SK-N-SH (cell line): ENCODE data around the gene TUT7. TPM values are rescaled to one million over a fixed set of nuclear protein-coding genes. Genes with fewer than 3 reads are reported as not detected.

Experiments used
- CTCF ChIA-PET: fragments of 300-600, 350-600 bp; formaldehyde crosslinking; extraction: SDS; loops from one replicate; lab custom pipeline; 2021; lab: Yijun Ruan, JAX
- POLR2A ChIA-PET: fragments of 350-600 bp; sonication (Branson Sonifier 250); formaldehyde crosslinking; extraction: SDS; loops from one replicate; lab custom pipeline; 2020; ENCODE audit warnings: antibody characterized with exemption, inconsistent platforms; lab: Yijun Ruan, JAX
- DNase-seq: peaks from one replicate; pipeline ENCODE4 v3.0.0; 2012
- H2AFZ ChIP-seq: fragments of 200-600 bp; sonication (generic); 2 replicates; pipeline ENCODE4 v1.8.1; 2016; ENCODE audit warnings: antibody characterized with exemption, mild to moderate bottlenecking, low read depth
- H3F3A ChIP-seq: fragments of 200-600 bp; sonication (generic); replicated peaks from 2 replicates; pipeline ENCODE3; 2016; ENCODE audit warnings: antibody characterized with exemption, mild to moderate bottlenecking; ENCODE audit not compliant: insufficient read depth
- H3K27ac ChIP-seq, 2 experiments: fragments of 200-500 bp in 1 of 2; fragments of 200-600 bp in 1 of 2; sonication (Bioruptor generic) in 1 of 2; sonication (generic), shearing (Covaris generic) in 1 of 2; 2 replicates each; pipeline versions ENCODE4 v1.5.1 to v1.6.1; 2014 to 2016; ENCODE audit warnings: low read depth in 2 of 2, inconsistent platforms in 1 of 2, low read length in 1 of 2, mild to moderate bottlenecking in 1 of 2, mixed read lengths in 1 of 2
- H3K27me3 ChIP-seq: fragments of 200-600 bp; sonication (generic), shearing (Covaris generic); 2 replicates; pipeline ENCODE4 v1.6.1; 2016; ENCODE audit warnings: mixed run types; ENCODE audit not compliant: insufficient read depth
- H3K36me3 ChIP-seq, 2 experiments: fragments of 200-500 bp in 1 of 2; fragments of 200-600 bp in 1 of 2; sonication (Bioruptor generic) in 1 of 2; sonication (generic) in 1 of 2; replicated peaks in 1 of 2; 2 replicates each; pipeline versions ENCODE3 to v1.5.1; 2014 to 2016; ENCODE audit warnings: low read length in 1 of 2, mild to moderate bottlenecking in 1 of 2; ENCODE audit not compliant: insufficient read depth in 2 of 2, control insufficient read depth in 1 of 2
- H3K4me1 ChIP-seq, 2 experiments: fragments of 200-500 bp in 1 of 2; fragments of 200-600 bp in 1 of 2; sonication (Bioruptor generic) in 1 of 2; sonication (generic), shearing (Covaris generic) in 1 of 2; 2 replicates each; pipeline versions ENCODE4 v1.5.1 to v1.6.1; 2014 to 2016; ENCODE audit warnings: low read depth in 1 of 2, low read length in 1 of 2, mixed run types in 1 of 2; ENCODE audit not compliant: insufficient read depth in 2 of 2, control insufficient read depth in 1 of 2
- H3K4me2 ChIP-seq: fragments of 200-600 bp; sonication (generic), shearing (Covaris generic); 2 replicates; pipeline ENCODE4 v1.6.1; 2017; ENCODE audit warnings: mixed run types
- H3K4me3 ChIP-seq, 2 experiments: fragments of 200-500 bp in 1 of 2; fragments of 200-600 bp in 1 of 2; sonication (Bioruptor generic) in 1 of 2; sonication (generic), shearing (Covaris generic) in 1 of 2; 2 replicates each; pipeline versions ENCODE4 v1.5.1 to v1.8.1; 2014 to 2016; ENCODE audit warnings: low read depth in 2 of 2, inconsistent platforms in 1 of 2, low read length in 1 of 2, mild to moderate bottlenecking in 1 of 2, mixed read lengths in 1 of 2, moderate library complexity in 1 of 2
- H3K79me2 ChIP-seq: fragments of 200-600 bp; sonication (generic); 2 replicates; pipeline ENCODE4 v1.8.1; 2017; ENCODE audit warnings: mild to moderate bottlenecking; ENCODE audit not compliant: insufficient read depth
- H3K9ac ChIP-seq: fragments of 200-600 bp; sonication (generic); 2 replicates; pipeline ENCODE4 v1.6.1; 2017; ENCODE audit warnings: mixed run types
- H3K9me2 ChIP-seq: fragments of 200-600 bp; sonication (generic); 2 replicates; pipeline ENCODE4 v1.6.1; 2017; ENCODE audit warnings: mixed run types
- H3K9me3 ChIP-seq: fragments of 200-600 bp; sonication (generic); 2 replicates; pipeline ENCODE4 v1.6.1; 2017; ENCODE audit warnings: mixed run types, mild to moderate bottlenecking, moderate library complexity
- H4K20me1 ChIP-seq: fragments of 200-600 bp; sonication (generic); 2 replicates; pipeline ENCODE4 v1.6.1; 2017; ENCODE audit warnings: mild to moderate bottlenecking, mixed run types; ENCODE audit not compliant: insufficient read depth
- CHD2 ChIP-seq: fragments of 150-350 bp; IDR thresholded peaks from 2 replicates; pipeline ENCODE4 v1.6.1; 2018; ENCODE audit warnings: low read length; ENCODE audit not compliant: partially characterized antibody
- EP300 ChIP-seq, 2 experiments: IDR thresholded peaks; 2 replicates each; pipeline versions ENCODE4 v1.4.0 to v1.6.1; 2012; ENCODE audit warnings: borderline replicate concordance in 1 of 2, low read depth in 1 of 2, low read length in 1 of 2
- FOSL2 ChIP-seq: IDR thresholded peaks from 2 replicates; pipeline ENCODE4 v1.4.0; 2012; ENCODE audit warnings: low read depth, mild to moderate bottlenecking, moderate library complexity, borderline replicate concordance
- GABPA ChIP-seq: IDR thresholded peaks from 2 replicates; pipeline ENCODE4 v1.4.0; 2012; ENCODE audit warnings: low read depth, mild to moderate bottlenecking
- MEF2A ChIP-seq: IDR thresholded peaks from 2 replicates; pipeline ENCODE4 v1.4.0; 2012; ENCODE audit warnings: low read depth, borderline replicate concordance
- NFIC ChIP-seq: IDR thresholded peaks from 2 replicates; pipeline ENCODE4 v1.4.0; 2012; ENCODE audit warnings: borderline replicate concordance
- POLR2AphosphoS5 ChIP-seq: IDR thresholded peaks from 2 replicates; pipeline ENCODE4 v1.6.1; 2012; ENCODE audit warnings: low read depth, low read length
- RCOR1 ChIP-seq: fragments of 150-350 bp; IDR thresholded peaks from 2 replicates; pipeline ENCODE4 v1.6.1; 2017; ENCODE audit warnings: antibody characterized with exemption, low read length
- REST ChIP-seq: IDR thresholded peaks from 2 replicates; pipeline ENCODE4 v1.6.1; 2012; ENCODE audit warnings: mild to moderate bottlenecking, low read depth, low read length, moderate library complexity
- RFX5 ChIP-seq: IDR thresholded peaks from 2 replicates; pipeline ENCODE4 v1.6.1; 2012; ENCODE audit warnings: mild to moderate bottlenecking, improper control_type of control experiment, low read length
- RXRA ChIP-seq: IDR thresholded peaks from 2 replicates; pipeline ENCODE4 v1.4.0; 2012; ENCODE audit warnings: low read depth, mild to moderate bottlenecking, borderline replicate concordance
- SIN3A ChIP-seq: IDR thresholded peaks from 2 replicates; pipeline ENCODE4 v1.6.1; 2012; ENCODE audit warnings: low read depth, mild to moderate bottlenecking, low read length, moderate library complexity, borderline replicate concordance
- TAF1 ChIP-seq: IDR thresholded peaks from 2 replicates; pipeline ENCODE4 v1.6.1; 2012; ENCODE audit warnings: low read depth, mild to moderate bottlenecking, low read length, moderate library complexity, borderline replicate concordance
- USF1 ChIP-seq: IDR thresholded peaks from 2 replicates; pipeline ENCODE4 v1.4.0; 2012; ENCODE audit warnings: low read depth, borderline replicate concordance
- YY1 ChIP-seq: IDR thresholded peaks from 2 replicates; pipeline ENCODE4 v1.4.0; 2012; ENCODE audit warnings: low read depth, mild to moderate bottlenecking
- WGBS: methylation state at CpG from one replicate; pipeline ENCODE4 v1.1.6; 2017; ENCODE audit warnings: low lambda C conversion rate; 5-methylcytosine and 5-hydroxymethylcytosine counted together
- polyA plus RNA-seq, 3 experiments: library from polyadenylated mRNA; depleted of rRNA; stranded (reverse); fragments of >200 nt; gene quantifications; 2 replicates each; pipeline ENCODE4 v1.2.3, GENCODE V29; 2012

Gene TUT7
- polyA plus RNA-seq, 1 of the 3 experiments (the other 2 are of a cell fraction) = 6.7 TPM

DNA sequence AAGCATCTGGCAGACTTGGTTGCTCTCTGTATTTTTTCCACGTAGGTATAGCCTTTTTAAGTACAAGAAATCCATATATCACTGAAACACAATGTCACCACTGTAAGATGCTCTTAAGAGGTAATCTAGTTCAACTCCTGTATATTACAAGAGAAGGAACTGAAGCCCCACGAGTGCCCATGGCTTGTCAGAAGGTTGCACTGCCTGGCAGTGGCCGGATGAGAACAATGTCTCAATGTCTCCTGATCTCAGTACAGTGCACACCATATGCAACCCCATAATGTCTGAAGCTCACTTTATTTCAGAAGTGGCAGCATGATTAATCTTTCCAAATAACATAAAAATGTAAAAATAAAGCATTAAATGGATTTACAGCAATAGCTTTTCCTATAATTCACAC, 27.7 kb downstream of the TUT7 start:
- Histone ChIP-seq H3K9me2 (no peaks in the 10 kb centered on the region), H3K27me3 (no peaks in the 10 kb centered on the region), H3K4me2 (no peak overlapping the region), H3K9ac (no peak overlapping the region), H3K4me1 (no peaks in the 10 kb centered on the region), H3K36me3 (peaks cover 69 to 75% of the 10 kb centered on the region in 2 experiments), H3K79me2 (no peaks in the 10 kb centered on the region), H4K20me1 (no peaks in the 10 kb centered on the region), H3F3A (peaks cover 3% of the 10 kb centered on the region), H3K4me3 (no peak overlapping the region), H3K27ac (no peak overlapping the region), H3K9me3 (no peaks in the 10 kb centered on the region), H2AFZ (no peak overlapping the region)
- ChIA-PET POLR2A (no interaction called here), CTCF (no interaction called here)
- WGBS = 93% methylated on average over 3 of the region's 3 CpGs
- TF ChIP-seq USF1 = no peak
- no peak for TF ChIP-seq TAF1
- no peak for TF ChIP-seq RFX5
- TF ChIP-seq RXRA = no peak
- no peak for TF ChIP-seq MEF2A
- TF ChIP-seq POLR2AphosphoS5 = no peak
- TF ChIP-seq EP300 (IDR thresholded peaks at IDR 0.05; ENCODE audit: borderline replicate concordance in 1 of 2, low read depth in 1 of 2, low read length in 1 of 2) = no peak
- TF ChIP-seq YY1 = no peak
- TF ChIP-seq REST = no peak
- TF ChIP-seq SIN3A = no peak
- no peak for TF ChIP-seq NFIC
- no peak for TF ChIP-seq RCOR1
- no peak for TF ChIP-seq CHD2
- no peak for TF ChIP-seq FOSL2
- no peak for TF ChIP-seq GABPA
- no peak for DNase-seq

GRCh38 chr9:86324901-86325300, 29.3 kb downstream of the TUT7 start:
- Histone ChIP-seq H3K27me3 (no peaks in the 10 kb centered on the region), H3K9ac (no peak overlapping the region), H3K27ac (no peak overlapping the region), H3K9me3 (no peaks in the 10 kb centered on the region), H3K4me3 (no peak overlapping the region), H4K20me1 (no peaks in the 10 kb centered on the region), H3K4me1 (no peaks in the 10 kb centered on the region), H2AFZ (no peak overlapping the region), H3F3A (peaks cover 3% of the 10 kb centered on the region), H3K9me2 (no peaks in the 10 kb centered on the region), H3K36me3 (peaks cover 76 to 77% of the 10 kb centered on the region in 2 experiments), H3K4me2 (no peak overlapping the region), H3K79me2 (no peaks in the 10 kb centered on the region)
- CTCF ChIA-PET = interaction anchor here (1.2 kb wide), 1 partner anchor 9 kb away, joined by 3 read pairs; no protein-coding TSS in a partner anchor
- DNase-seq = no peak
- POLR2A ChIA-PET = no interaction called here
- 95% methylated on average over 1 of the region's 1 CpG for WGBS
- TF ChIP-seq POLR2AphosphoS5 = no peak
